CD4-positive, alpha-beta T cell treated with Interleukin-2 at 100 ng/mL for 4 hours (primary cell): ENCODE measurements around the gene SERPINC1.
"Not testable (repeated sequence)": the region's sequence is repeated elsewhere in the genome, so short reads cannot be mapped to it uniquely, and the experiment has no call there.

ENCODE experiments used
- DNase-seq: peaks from one replicate; pipeline ENCODE4 v3.0.0-alpha.2; 2020; ENCODE audit warnings: low spot score

The SERPINC1 gene

GRCh38 chr1:173889885-173890284 lies 27.2 kb downstream of the SERPINC1 start:
- DNase-seq: no peak

GRCh38 chr1:173888749-173889148 lies 28.4 kb downstream of the SERPINC1 start:
- no peak for DNase-seq

- no peak for DNase-seq
Measured at GRCh38 chr1:173887627-173888026, 29.5 kb downstream of the SERPINC1 start.

- no peak for DNase-seq
Measured at GRCh38 chr1:173886746-173887611, 30.1 kb downstream of the SERPINC1 start.

GRCh38 chr1:173884701-173885100 lies 32.4 kb downstream of the SERPINC1 start:
- DNase-seq: no peak

GRCh38 chr1:173881117-173881516 lies 36.0 kb downstream of the SERPINC1 start:
- not testable (repeated sequence) for DNase-seq

- DNase-seq: no peak
Measured at GRCh38 chr1:173878251-173878650, 38.9 kb downstream of the SERPINC1 start.

- no peak for DNase-seq
Measured at GRCh38 chr1:173876732-173877131, 40.4 kb downstream of the SERPINC1 start.

- DNase-seq: no peak
Measured at GRCh38 chr1:173871500-173871899, 45.6 kb downstream of the SERPINC1 start.

GRCh38 chr1:173871091-173871490 lies 46.0 kb downstream of the SERPINC1 start:
- no peak for DNase-seq

- peak; percentile 55 for DNase-seq
Measured at GRCh38 chr1:173870252-173871075, 46.7 kb downstream of the SERPINC1 start.

- no peak for DNase-seq
Measured at GRCh38 chr1:173869021-173869359, 48.1 kb downstream of the SERPINC1 start.

- DNase-seq: peak; percentile 94
Measured at GRCh38 chr1:173868266-173869020, 48.7 kb downstream of the SERPINC1 start, which contains the start of gene ZBTB37. Gene ZBTB37 (plus strand): TSS chr1:173868380. CDS start chr1:173870226, 1,846 bp downstream.

- DNase-seq: peak; percentile 100
Measured at GRCh38 chr1:173867753-173868265, 49.3 kb downstream of the SERPINC1 start, which contains the start of gene GAS5. Gene GAS5 (minus strand): TSS chr1:173867989.

GRCh38 chr1:173867141-173867752 lies 49.9 kb downstream of the SERPINC1 start:
- no peak for DNase-seq

GRCh38 chr1:173866413-173867115 lies 50.6 kb downstream of the SERPINC1 start:
- no peak for DNase-seq

GRCh38 chr1:173865468-173866164 lies 51.5 kb downstream of the SERPINC1 start:
- DNase-seq: no peak

GRCh38 chr1:173864179-173864867 lies 52.8 kb downstream of the SERPINC1 start:
- DNase-seq: peak; percentile 46
